ENCODE data around the gene EPHA3.

- TF ChIP-seq, protein P1, sequence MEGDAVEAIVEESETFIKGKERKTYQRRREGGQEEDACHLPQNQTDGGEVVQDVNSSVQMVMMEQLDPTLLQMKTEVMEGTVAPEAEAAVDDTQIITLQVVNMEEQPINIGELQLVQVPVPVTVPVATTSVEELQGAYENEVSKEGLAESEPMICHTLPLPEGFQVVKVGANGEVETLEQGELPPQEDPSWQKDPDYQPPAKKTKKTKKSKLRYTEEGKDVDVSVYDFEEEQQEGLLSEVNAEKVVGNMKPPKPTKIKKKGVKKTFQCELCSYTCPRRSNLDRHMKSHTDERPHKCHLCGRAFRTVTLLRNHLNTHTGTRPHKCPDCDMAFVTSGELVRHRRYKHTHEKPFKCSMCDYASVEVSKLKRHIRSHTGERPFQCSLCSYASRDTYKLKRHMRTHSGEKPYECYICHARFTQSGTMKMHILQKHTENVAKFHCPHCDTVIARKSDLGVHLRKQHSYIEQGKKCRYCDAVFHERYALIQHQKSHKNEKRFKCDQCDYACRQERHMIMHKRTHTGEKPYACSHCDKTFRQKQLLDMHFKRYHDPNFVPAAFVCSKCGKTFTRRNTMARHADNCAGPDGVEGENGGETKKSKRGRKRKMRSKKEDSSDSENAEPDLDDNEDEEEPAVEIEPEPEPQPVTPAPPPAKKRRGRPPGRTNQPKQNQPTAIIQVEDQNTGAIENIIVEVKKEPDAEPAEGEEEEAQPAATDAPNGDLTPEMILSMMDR (IDR thresholded peaks at IDR 0.05) = no peak
- no peak for TF ChIP-seq EZH2 (IDR thresholded peaks at IDR 0.05; ENCODE audit: borderline replicate concordance, insufficient read depth, low read depth, low read length, poor library complexity, severe bottlenecking)
These were observed 138.9 kb downstream of the EPHA3 start for GRCh38 chr3:89246326-89246725.

Data from B cell (primary cell).